ENCODE measurements around the gene CCL18. TPM values are rescaled to one million over a fixed set of nuclear protein-coding genes. Genes with fewer than 3 reads are reported as not detected.

Gene CCL18
- total RNA-seq, 2 experiments from 2014 or later = not detected

GRCh38 chr17:36069136-36069535, 5.1 kb downstream of the CCL18 start:
- BruUV-seq (replicated peaks) = no TSS peak
- CTCF ChIA-PET (ENCODE audit: unreplicated experiment) = no interaction called here
- no peaks in the 10 kb centered on the region for H3K9me2 ChIP-seq (ENCODE audit: insufficient read depth, low read length)
- no peak overlapping the region for H3K27ac ChIP-seq (ENCODE audit: low read depth, low read length, poor library complexity, severe bottlenecking)
- H2AFZ ChIP-seq (ENCODE audit: low read length) = no peak overlapping the region
- H3K4me3 ChIP-seq (ENCODE audit: low read depth, low read length, poor library complexity, severe bottlenecking) = no peak overlapping the region
- DNase-seq (ENCODE audit: low spot score) = no peak
- H3K4me1 ChIP-seq (ENCODE audit: insufficient read depth, low read length, poor library complexity, severe bottlenecking) = no peaks in the 10 kb centered on the region
- H3K4me2 ChIP-seq (ENCODE audit: low read length) = no peak overlapping the region
- no peaks in the 10 kb centered on the region for H3K36me3 ChIP-seq (ENCODE audit: insufficient read depth, low read length)
- H3K9me3 ChIP-seq (ENCODE audit: low read length) = no peaks in the 10 kb centered on the region
- H4K20me1 ChIP-seq (ENCODE audit: insufficient read depth, low read length) = no peaks in the 10 kb centered on the region
- no peaks in the 10 kb centered on the region for H3K79me2 ChIP-seq (ENCODE audit: insufficient read depth, low read depth, low read length)
- TF ChIP-seq EZH2phosphoT487 (IDR thresholded peaks at IDR 0.05; ENCODE audit: borderline replicate concordance, low read depth, low read length) = no peak
- no peak for TF ChIP-seq CTCF (conservative IDR thresholded peaks at IDR 0.05; ENCODE audit: low read length)
- intact Hi-C loops (cut with micrococcal nuclease; ENCODE audit: unreplicated experiment) = no loop called here
- POLR2A ChIA-PET = interaction anchor here (1.0 kb wide), 1 partner anchor 94 kb away, joined by 3 read pairs; no protein-coding TSS in a partner anchor

GRCh38 chr17:36070427-36070826, 6.4 kb downstream of the CCL18 start:
- H2AFZ ChIP-seq (ENCODE audit: low read length) = no peak overlapping the region
- no peak for DNase-seq (ENCODE audit: low spot score)
- H4K20me1 ChIP-seq (ENCODE audit: insufficient read depth, low read length) = no peaks in the 10 kb centered on the region
- no peaks in the 10 kb centered on the region for H3K79me2 ChIP-seq (ENCODE audit: insufficient read depth, low read depth, low read length)
- ChIA-PET POLR2A (no interaction called here), CTCF (ENCODE audit: unreplicated experiment) (interaction anchor here (0.5 kb wide), 2 partner anchors 20 to 306 kb away, joined by 3 read pairs; no protein-coding TSS in a partner anchor)
- H3K4me3 ChIP-seq (ENCODE audit: low read depth, low read length, poor library complexity, severe bottlenecking) = no peak overlapping the region
- intact Hi-C loops (cut with micrococcal nuclease; ENCODE audit: unreplicated experiment) = loop anchor here (10.0 kb wide), 1 partner anchor 96 kb away; no protein-coding TSS in a partner anchor
- no peaks in the 10 kb centered on the region for H3K9me2 ChIP-seq (ENCODE audit: insufficient read depth, low read length)
- BruUV-seq (replicated peaks) = no TSS peak
- H3K27ac ChIP-seq (ENCODE audit: low read depth, low read length, poor library complexity, severe bottlenecking) = no peak overlapping the region
- TF ChIP-seq CTCF (conservative IDR thresholded peaks at IDR 0.05; ENCODE audit: low read length) (no peak), EZH2phosphoT487 (IDR thresholded peaks at IDR 0.05; ENCODE audit: borderline replicate concordance, low read depth, low read length) (no peak)
- H3K4me1 ChIP-seq (ENCODE audit: insufficient read depth, low read length, poor library complexity, severe bottlenecking) = no peaks in the 10 kb centered on the region
- no peak overlapping the region for H3K4me2 ChIP-seq (ENCODE audit: low read length)
- H3K36me3 ChIP-seq (ENCODE audit: insufficient read depth, low read length) = no peaks in the 10 kb centered on the region
- no peaks in the 10 kb centered on the region for H3K9me3 ChIP-seq (ENCODE audit: low read length)

- Histone ChIP-seq H3K4me1 (ENCODE audit: insufficient read depth, low read length, poor library complexity, severe bottlenecking) (no peaks in the 10 kb centered on the region), H3K36me3 (ENCODE audit: insufficient read depth, low read length) (no peaks in the 10 kb centered on the region), H3K9me2 (ENCODE audit: insufficient read depth, low read length) (no peaks in the 10 kb centered on the region), H3K4me3 (ENCODE audit: low read depth, low read length, poor library complexity, severe bottlenecking) (no peak overlapping the region), H3K27ac (ENCODE audit: low read depth, low read length, poor library complexity, severe bottlenecking) (no peak overlapping the region), H3K4me2 (ENCODE audit: low read length) (no peak overlapping the region), H3K79me2 (ENCODE audit: insufficient read depth, low read depth, low read length) (no peaks in the 10 kb centered on the region), H2AFZ (ENCODE audit: low read length) (no peak overlapping the region), H3K9me3 (ENCODE audit: low read length) (no peaks in the 10 kb centered on the region), H4K20me1 (ENCODE audit: insufficient read depth, low read length) (no peaks in the 10 kb centered on the region)
- BruUV-seq (replicated peaks) = no TSS peak
- intact Hi-C loops (cut with micrococcal nuclease; ENCODE audit: unreplicated experiment) = loop anchor here (10.0 kb wide), 1 partner anchor 97 kb away; no protein-coding TSS in a partner anchor
- no peak for TF ChIP-seq EZH2phosphoT487 (IDR thresholded peaks at IDR 0.05; ENCODE audit: borderline replicate concordance, low read depth, low read length)
- no peak for TF ChIP-seq CTCF (conservative IDR thresholded peaks at IDR 0.05; ENCODE audit: low read length)
- DNase-seq (ENCODE audit: low spot score) = no peak
- POLR2A ChIA-PET = no interaction called here
- CTCF ChIA-PET (ENCODE audit: unreplicated experiment) = no interaction called here
Observed at GRCh38 chr17:36071751-36072150, 7.7 kb downstream of the CCL18 start.
